ENCODE results near the gene PI4K2B.
A peak's percentile ranks its signal among the peaks of the same experiment; 100 is the strongest.
"Not testable (repeated sequence)": the region's sequence is repeated elsewhere in the genome, so short reads cannot be mapped to it uniquely, and the experiment has no call there.

PI4K2B gene

DNA sequence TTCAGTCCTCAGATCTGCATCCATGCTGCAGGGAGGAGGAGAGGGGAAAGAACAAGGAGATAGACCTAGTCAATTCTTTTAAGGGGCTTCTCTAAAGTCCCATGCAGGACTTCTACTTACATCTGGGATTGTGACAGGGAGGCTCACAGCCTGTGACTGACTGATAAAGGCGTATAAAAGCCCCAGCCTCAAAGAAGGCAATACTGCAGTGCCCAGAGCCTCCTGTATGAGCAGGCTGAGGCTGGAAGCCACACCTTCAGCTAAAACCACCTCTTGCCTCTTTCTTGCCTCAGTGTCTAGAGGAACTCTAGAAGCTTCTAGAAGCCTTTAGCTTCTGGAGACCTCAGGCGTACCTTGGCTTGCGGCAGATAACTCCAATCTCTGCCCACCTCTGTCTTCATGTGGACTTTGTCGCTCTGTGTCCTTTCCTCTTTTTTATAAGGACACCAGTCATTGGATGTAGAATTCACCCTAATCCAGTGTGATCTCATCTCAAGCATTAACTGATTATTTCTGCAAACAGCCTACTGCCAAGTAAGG, 72.8 kb downstream of the PI4K2B start:
- no peak for DNase-seq (ENCODE audit: low read depth)

DNA sequence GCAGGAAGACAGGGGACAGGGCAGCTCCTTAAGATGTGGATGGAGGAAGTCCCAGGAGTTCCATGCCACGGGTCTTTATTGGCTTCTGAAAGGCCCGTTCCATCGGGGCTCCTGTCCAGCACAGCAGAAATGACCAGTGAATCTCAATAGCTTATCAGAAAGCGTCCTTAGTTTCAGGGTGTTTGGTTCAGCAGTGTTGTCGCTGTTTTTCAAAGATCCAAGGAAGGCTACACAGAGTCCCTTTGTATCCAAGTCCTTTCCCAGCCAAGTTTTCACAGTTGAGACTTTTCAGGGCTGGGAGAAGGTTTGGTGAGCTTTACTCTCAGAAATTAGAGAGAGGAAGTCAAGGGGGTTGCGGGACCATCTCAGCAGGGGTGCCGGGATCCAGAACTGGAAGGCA, 73.8 kb downstream of the PI4K2B start:
- no peak for DNase-seq (ENCODE audit: low read depth)

DNA sequence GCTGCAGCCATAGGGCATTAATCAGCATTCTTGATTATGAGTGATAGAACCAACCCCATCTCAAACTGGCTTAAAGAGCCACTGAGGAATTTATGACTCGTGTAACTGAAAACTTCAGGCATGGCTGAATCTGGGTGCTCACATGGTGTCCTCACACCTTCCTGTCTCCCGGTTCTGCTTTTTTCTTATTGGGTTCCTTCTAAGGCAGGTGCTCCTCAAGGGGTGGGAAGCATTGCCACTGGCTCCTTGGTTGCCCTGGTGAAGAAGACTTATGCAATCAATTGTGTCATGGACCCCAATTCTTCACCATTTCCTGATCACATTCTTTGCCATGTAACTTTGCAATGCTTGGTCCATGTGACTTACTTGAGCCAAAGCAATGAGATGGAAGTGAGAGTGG, 74.5 kb downstream of the PI4K2B start:
- peak; percentile 14 for DNase-seq (ENCODE audit: low read depth)

DNA sequence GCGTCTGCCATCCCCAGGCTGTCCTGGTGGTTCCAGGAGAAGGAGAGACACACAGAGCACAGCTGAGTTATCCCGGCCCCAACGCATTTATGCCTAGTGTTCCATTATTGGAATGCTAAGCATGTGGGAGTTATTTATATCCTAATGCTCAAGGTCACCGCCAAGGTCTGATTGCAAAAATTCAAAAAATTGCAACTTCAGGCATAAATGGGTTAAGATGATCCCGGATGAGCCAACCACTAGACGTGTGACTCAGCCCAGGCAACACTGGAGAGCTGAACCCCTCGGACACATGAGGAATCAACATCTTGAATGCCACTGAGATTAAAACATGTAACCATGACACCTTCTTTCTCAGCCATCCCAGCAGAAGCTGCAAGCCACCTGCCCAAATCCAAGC, 74.9 kb downstream of the PI4K2B start:
- peak; percentile 66 for DNase-seq (ENCODE audit: low read depth)

DNA sequence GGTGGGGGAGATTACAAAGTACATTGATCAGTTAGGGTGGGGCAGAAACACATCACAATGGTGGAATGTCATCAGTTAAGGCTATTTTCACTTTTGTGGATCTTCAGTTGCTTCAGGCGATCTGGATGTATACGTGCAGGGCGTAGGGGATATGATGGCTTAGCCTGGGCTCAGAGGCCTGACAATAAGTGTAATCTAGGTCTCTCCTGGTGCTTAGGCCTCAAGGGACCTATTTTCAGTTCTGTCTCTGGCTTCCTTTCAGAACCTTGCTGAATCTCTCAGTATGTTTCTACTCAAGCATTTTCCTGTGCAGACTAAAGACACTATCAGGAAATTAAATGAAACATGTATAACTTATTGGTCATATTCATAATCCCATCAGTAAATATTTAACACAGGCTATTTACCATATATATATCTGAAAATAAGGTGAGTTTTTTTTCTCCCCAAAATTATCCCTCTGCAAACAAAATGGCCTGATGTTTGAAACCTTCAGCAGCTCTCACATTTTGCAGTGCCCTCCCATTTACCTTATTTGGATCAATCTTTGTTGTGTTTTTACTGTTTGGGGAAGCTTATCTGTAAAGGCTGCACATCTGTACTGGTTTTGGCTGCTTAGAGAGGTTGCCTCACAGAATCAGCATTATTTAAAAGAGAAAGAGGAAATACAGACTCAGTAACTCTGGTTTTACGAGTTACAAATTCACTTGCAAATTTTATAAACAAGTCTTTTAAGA, 76.4 kb downstream of the PI4K2B start:
- no peak for DNase-seq (ENCODE audit: low read depth)

DNA sequence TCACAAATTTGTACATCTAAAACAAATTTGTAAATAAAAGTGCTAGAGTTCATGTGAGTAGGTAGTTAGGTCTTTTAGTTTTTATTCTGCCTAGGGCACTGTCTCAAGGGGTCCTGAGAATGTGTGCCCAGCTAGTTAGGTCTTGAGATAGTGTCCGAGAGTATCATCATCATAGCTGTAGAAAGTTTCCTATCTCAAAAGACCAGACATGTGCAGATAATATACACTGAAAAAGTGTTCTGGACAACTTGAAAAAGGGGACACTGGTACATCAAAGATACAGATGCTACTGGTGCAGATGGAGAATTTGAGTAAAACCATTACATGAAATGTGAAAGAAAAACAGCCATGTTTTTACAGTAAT, 77.0 kb downstream of the PI4K2B start:
- DNase-seq (ENCODE audit: low read depth) = no peak

DNA sequence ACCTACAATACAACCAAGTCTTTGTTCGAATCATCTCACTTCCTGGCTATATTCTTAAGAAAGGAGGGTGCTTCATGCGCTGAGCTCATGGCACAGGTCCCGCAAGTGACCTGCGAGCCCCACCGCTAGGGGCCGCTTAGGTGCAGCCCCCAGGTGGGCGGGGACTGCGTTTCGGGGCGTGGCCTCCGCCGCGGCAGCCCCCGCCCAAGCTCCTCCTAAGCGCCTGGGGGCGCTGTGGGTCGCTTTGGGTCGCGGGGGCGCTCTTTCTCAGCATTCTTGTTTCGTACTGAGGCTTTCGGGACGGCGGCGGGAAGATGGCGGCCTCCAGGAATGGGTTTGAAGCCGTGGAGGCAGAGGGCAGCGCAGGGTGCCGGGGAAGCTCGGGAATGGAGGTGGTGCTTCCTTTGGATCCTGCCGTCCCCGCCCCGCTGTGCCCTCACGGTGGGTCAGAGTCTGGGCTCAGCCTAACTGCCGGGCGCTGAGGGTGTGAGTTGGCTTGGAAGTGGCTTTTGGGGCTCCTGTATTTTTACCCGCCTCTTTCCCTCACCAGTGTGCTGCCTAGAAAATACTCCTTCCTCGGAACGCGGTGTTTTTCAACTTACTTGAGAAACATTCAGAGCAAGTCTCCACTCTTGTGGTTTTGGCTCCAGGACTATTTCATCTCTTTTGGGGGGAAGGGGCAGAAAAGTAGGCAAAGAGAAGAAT, 78.8 kb downstream of the PI4K2B start, which contains the start of gene ZCCHC4:
ZCCHC4 (plus strand) TSS at position 279 of the 705 bp plus-strand sequence; CDS start at position 315, 36 bp downstream.
- DNase-seq (ENCODE audit: low read depth) = peak; percentile 85

DNA sequence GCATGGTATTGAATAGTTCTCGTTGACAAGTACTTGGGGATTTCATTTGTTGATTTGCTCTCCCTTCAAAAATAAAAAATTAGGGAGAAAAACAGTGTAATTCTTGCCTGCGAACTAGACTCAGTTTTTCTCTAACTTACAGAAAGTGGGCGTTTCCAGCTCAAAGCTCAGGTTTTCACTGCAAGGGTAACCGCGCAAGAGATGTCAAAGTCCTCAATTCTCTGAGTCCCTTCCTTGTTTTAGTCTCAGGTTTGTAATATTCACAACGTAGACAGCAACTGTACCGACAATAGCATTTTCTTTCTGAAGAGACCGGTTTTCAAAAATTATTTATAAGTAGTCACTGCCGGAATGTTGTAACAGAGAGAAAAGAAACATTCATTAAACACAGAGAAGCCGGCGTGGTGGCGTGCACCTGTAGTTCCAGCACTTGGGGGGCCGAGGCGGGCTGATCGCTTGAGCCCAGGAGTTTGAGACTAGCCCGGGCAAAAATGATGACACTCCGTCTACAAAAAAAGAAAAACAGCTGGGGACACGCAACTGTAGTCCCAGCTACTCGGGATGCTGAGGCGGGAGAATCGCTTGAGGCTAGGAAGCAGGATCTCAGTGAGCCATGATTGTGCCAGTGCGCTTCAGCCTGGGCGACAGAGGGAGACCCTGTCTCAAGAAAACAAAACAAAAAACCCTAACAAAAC, 79.5 kb downstream of the PI4K2B start:
- peak; percentile 9 for DNase-seq (ENCODE audit: low read depth)

DNA sequence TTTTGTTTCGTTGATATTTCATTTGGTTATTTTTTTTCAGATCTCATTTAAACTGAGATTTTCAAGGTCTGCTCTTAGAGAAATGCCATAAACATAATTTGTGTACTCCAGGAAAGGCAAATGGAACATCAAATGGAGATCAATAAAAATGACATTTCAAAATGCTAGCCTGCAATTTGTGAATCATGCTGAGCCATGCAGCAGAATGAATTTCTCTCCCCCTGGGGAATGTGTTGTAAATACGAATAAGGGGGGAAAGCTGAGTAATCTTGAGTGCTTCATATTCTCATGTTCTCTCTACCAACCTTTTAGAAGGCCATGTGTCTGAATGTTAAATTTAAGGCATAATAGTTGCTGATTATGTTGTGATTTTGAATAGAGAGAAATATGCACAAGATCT, 86.5 kb downstream of the PI4K2B start:
- DNase-seq (ENCODE audit: low read depth) = peak; percentile 24

DNA sequence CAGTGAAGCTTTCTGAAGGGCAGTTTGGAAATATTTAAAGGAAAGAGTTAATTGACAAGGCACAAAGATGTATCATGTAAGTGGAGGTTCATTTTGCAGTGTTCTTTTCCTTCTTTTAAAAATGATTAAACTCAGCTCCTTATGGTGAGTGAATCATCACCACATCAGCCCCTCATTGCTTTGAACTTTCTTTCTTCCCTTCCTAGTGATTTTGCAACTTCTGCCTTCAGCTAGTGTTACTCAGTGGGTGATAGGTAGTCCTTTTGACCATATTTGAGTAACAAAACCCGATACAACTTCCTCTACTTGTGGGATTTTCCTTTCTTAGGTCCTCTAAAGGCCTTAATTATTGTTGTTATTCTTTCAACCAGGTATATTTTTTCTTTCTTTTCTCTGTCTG, 86.9 kb downstream of the PI4K2B start:
- peak; percentile 67 for DNase-seq (ENCODE audit: low read depth)

DNA sequence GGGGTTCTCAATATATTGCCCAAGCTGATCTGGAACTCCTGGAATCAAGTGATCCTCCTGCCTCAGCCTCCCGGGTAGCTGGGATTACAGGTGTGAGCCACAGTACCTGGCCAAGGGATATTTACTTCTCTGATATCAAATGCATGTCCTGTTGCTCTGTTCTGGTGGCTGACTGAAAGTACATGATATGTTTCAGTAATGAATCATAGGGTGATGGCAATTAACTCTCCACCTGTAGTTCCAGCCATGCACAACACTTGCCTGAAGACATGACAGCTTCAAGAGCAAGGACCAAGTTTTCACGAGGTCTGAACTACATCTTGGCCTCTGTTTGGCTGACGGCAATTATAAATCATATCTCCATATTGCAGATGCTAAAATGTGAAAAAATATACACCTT, 87.9 kb downstream of the PI4K2B start:
- DNase-seq (ENCODE audit: low read depth) = no peak

DNA sequence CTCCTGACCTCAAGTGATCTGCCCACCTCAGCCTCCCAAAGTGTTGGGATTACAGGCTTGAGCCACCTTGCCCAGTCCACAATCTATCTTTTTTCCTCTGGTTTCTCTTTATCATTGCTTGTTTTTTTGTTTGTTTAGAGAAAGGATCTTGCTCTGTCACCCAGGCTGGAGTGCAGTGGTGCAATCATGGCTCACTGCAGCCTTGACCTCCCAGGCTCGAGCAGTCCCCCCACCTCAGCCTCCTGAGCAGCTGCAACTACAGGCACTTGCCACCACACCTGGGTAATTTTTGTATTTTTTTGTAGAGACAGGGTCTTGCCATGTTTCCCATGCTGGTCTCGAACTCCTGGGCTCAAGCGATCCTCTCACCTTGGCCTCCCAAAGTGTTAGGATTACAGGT, 94.6 kb downstream of the PI4K2B start:
- DNase-seq (ENCODE audit: low read depth) = not testable (repeated sequence)

Data from EH (cell line).